K562 (cell line): Measurements from ENCODE around the gene SLC25A21. TPM values are rescaled to one million over a fixed set of nuclear protein-coding genes. Genes with fewer than 3 reads are reported as not detected.

Source experiments
- ATAC-seq: fragments of 200-7000 bp; cut with Tn5 transposase; 3 replicates; pipeline ENCODE4 v1.9.1; 2020; ENCODE audit warnings: moderate library complexity
- BruUV-seq: library from RNA; stranded (reverse); fragments of 400-500 nt; replicated peaks from 2 replicates; lab custom pipeline; 2021; lab: Mats Ljungman, UMichigan
- CTCF ChIA-PET: fragments of 300-600 bp; formaldehyde crosslinking; extraction: SDS; loops from one replicate; lab custom pipeline; 2021; ENCODE audit warnings: low intra/inter-chr PET ratio; lab: Yijun Ruan, JAX
- POLR2A ChIA-PET: fragments of 300-600, 350-650 bp; sonication (Branson Sonifier 250); formaldehyde crosslinking; extraction: SDS; loops from one replicate; lab custom pipeline; 2021; ENCODE audit warnings: antibody characterized with exemption, inconsistent platforms; lab: Yijun Ruan, JAX
- DNase-seq, 4 experiments: peaks; one replicate each; pipeline versions ENCODE4 v3.0.0 to v3.0.0-alpha.2; 2011 to 2018; ENCODE audit warnings: low spot score in 3 of 4, mixed read lengths in 3 of 4; ENCODE audit errors: extremely low read depth in 1 of 4
- FAIRE-seq: peaks from 2 replicates; lab custom pipeline; 2011; peaks lifted over from hg19 to GRCh38; lab: Jason Lieb, UNC
- H2AFZ ChIP-seq: 2 replicates; pipeline ENCODE4 v1.6.0; 2011; ENCODE audit warnings: low read depth, low read length, control low read depth, inconsistent platforms
- H3K27ac ChIP-seq: fragments of 200-600 bp; 3 replicates; pipeline ENCODE4 v1.8.0; 2011; ENCODE audit warnings: low read depth, mild to moderate bottlenecking, control low read depth, inconsistent platforms, low read length, moderate library complexity, mixed read lengths; ENCODE audit errors: extremely low read depth
- H3K27me3 ChIP-seq, 2 experiments: fragments of 300-600 bp in 1 of 2; 2 replicates in 1 of 2; 3 replicates in 1 of 2; pipeline versions ENCODE4 v1.6.0 to v1.8.0; 2011; ENCODE audit warnings: inconsistent platforms in 2 of 2, low read length in 2 of 2, mild to moderate bottlenecking in 1 of 2, mixed read lengths in 1 of 2, moderate library complexity in 1 of 2; ENCODE audit not compliant: control insufficient read depth in 2 of 2, insufficient read depth in 2 of 2
- H3K36me3 ChIP-seq: fragments of 300-600 bp; 3 replicates; pipeline ENCODE4 v1.8.0; 2011; ENCODE audit warnings: mild to moderate bottlenecking, low read length, inconsistent platforms; ENCODE audit not compliant: control insufficient read depth, insufficient read depth
- H3K4me1 ChIP-seq, 2 experiments: fragments of 200-600 bp in 1 of 2; replicated peaks in 1 of 2; 2 replicates in 1 of 2; 3 replicates in 1 of 2; pipeline versions ENCODE4 v1.5.1 to v1.8.0; 2011; ENCODE audit warnings: inconsistent platforms in 2 of 2, low read length in 2 of 2, mild to moderate bottlenecking in 1 of 2, mixed read lengths in 1 of 2, moderate library complexity in 1 of 2; ENCODE audit not compliant: control insufficient read depth in 2 of 2, insufficient read depth in 2 of 2
- H3K4me2 ChIP-seq: 2 replicates; pipeline ENCODE4 v1.6.1; 2011; ENCODE audit warnings: low read length, control low read depth, inconsistent platforms, mixed read lengths; ENCODE audit not compliant: insufficient read depth
- H3K4me3 ChIP-seq: fragments of 200-600 bp; sonication (generic), shearing (Covaris generic); 2 replicates; pipeline ENCODE4 v1.5.1; 2016; ENCODE audit warnings: control low read depth, inconsistent platforms
- H3K79me2 ChIP-seq: fragments of 200-600 bp; 3 replicates; pipeline ENCODE4 v1.8.0; 2011; ENCODE audit warnings: low read length, inconsistent platforms; ENCODE audit not compliant: control insufficient read depth, insufficient read depth
- H3K9ac ChIP-seq, 2 experiments: 2 replicates each; pipeline versions ENCODE4 v1.6.0 to v1.6.1; 2011; ENCODE audit warnings: low read depth in 2 of 2, low read length in 2 of 2, control low read depth in 1 of 2, inconsistent platforms in 1 of 2, mild to moderate bottlenecking in 1 of 2, mixed read lengths in 1 of 2; ENCODE audit not compliant: insufficient read depth in 1 of 2
- H3K9me1 ChIP-seq: one replicate; pipeline ENCODE4 v1.6.0; 2011; ENCODE audit warnings: inconsistent platforms, mild to moderate bottlenecking, low read length, moderate library complexity; ENCODE audit not compliant: control insufficient read depth, insufficient read depth
- H3K9me3 ChIP-seq: replicated peaks from 2 replicates; pipeline ENCODE4 v1.5.1; 2011; ENCODE audit warnings: low read depth, low read length, inconsistent platforms; ENCODE audit not compliant: control insufficient read depth, insufficient read depth
- H4K20me1 ChIP-seq: replicated peaks from 2 replicates; pipeline ENCODE4 v1.6.1; 2011; ENCODE audit warnings: low read length, inconsistent platforms, mixed read lengths; ENCODE audit not compliant: control insufficient read depth, insufficient read depth
- C11orf30 ChIP-seq: fragments of 450-650 bp; IDR thresholded peaks from 2 replicates; pipeline ENCODE4 v1.6.1; 2016; ENCODE audit warnings: low read depth, mild to moderate bottlenecking
- ETV1 ChIP-seq: fragments of 450-650 bp; conservative IDR thresholded peaks from 2 replicates; pipeline ENCODE4 v1.6.1; 2016; ENCODE audit warnings: missing genetic modification characterization, control low read depth, low read depth, missing compliant biosample characterization
- HDAC3 ChIP-seq: fragments of 450-650 bp; IDR thresholded peaks from 2 replicates; pipeline ENCODE4 v1.6.1; 2018; ENCODE audit warnings: borderline replicate concordance, mild to moderate bottlenecking, moderate library complexity; ENCODE audit not compliant: partially characterized antibody
- RAD21 ChIP-seq, 2 experiments: fragments of 250-450 bp in 1 of 2; fragments of 450-650 bp in 1 of 2; sonication (Bioruptor Pico) in 1 of 2; formaldehyde crosslinking in 1 of 2; IDR thresholded peaks in 1 of 2; conservative IDR thresholded peaks in 1 of 2; 2 replicates each; pipeline versions ENCODE4 v1.4.0 to v1.8.0; 2020 to 2022; ENCODE audit warnings: mild to moderate bottlenecking in 2 of 2, moderate library complexity in 1 of 2
- ZNF316 ChIP-seq: fragments of 450-650 bp; IDR thresholded peaks from 2 replicates; pipeline ENCODE4 v1.6.1; 2016
- WGBS: fragments of 100-300 bp; shearing (Covaris generic); methylation state at CpG from one replicate; pipeline ENCODE4 v1.1.6; 2016; ENCODE audit warnings: low coverage, mixed read lengths; ENCODE audit not compliant: insufficient coverage; ENCODE audit errors: missing lambda C conversion rate; 5-methylcytosine and 5-hydroxymethylcytosine counted together
- in situ Hi-C: fragments of 300-500 bp; cut with MboI; formaldehyde crosslinking; loops from 4 replicates; pipeline ENCODE4 v1.15.0; 2018; ENCODE audit warnings: inconsistent platforms, mixed read lengths
- intact Hi-C: fragments of 100-400 bp; cut with micrococcal nuclease; formaldehyde crosslinking; loops from 2 replicates; pipeline ENCODE4 v1.14.2; 2022
- polyA plus RNA-seq, 8 experiments: library from polyadenylated mRNA; depleted of rRNA in 4 of 8; stranded (reverse) in 5 of 8; unstranded in 3 of 8; fragments of >200 nt; fragmentation: Nextera tagmentation in 2 of 8; fragmentation: Illumina TruSeq in 1 of 8; extraction: Ambion mirVana in 2 of 8; extraction: Trizol in 1 of 8; gene quantifications; 2 replicates each; pipeline versions ENCODE4 v1.2.1 to v1.2.3, GENCODE V29; 2011 to 2014; ENCODE audit warnings: inconsistent platforms in 1 of 8, missing spikeins in 1 of 8
- total RNA-seq, 7 experiments: library from RNA; depleted of rRNA in 6 of 7; stranded (reverse); fragments of >200 nt in 6 of 7; fragmentation: Illumina TruSeq in 2 of 7; extraction: Trizol in 2 of 7; gene quantifications; 2 replicates each; pipeline versions ENCODE4 v1.2.1 to v1.2.3, GENCODE V29; 2011 to 2021; ENCODE audit warnings: low replicate concordance in 1 of 7
- TF ChIP-seq, protein P1 (sequence below), 3 experiments: IDR thresholded peaks in 2 of 3; conservative IDR thresholded peaks in 1 of 3; 2 replicates each; pipeline ENCODE4 v1.5.1; 2011 to 2012; ENCODE audit warnings: low read length in 3 of 3, mild to moderate bottlenecking in 3 of 3, control low read depth in 2 of 3, improper control_type of control experiment in 1 of 3, inconsistent platforms in 1 of 3, low read depth in 1 of 3, mixed read lengths in 1 of 3, moderate library complexity in 1 of 3; ENCODE audit not compliant: insufficient read depth in 2 of 3

Gene SLC25A21
- total and polyA plus RNA-seq, 9 of the 15 experiments (the other 6 are each of a cell fraction or from before 2014, with no cell fraction given): 15.2 to 46.7 (median 28.7) TPM

DNA sequence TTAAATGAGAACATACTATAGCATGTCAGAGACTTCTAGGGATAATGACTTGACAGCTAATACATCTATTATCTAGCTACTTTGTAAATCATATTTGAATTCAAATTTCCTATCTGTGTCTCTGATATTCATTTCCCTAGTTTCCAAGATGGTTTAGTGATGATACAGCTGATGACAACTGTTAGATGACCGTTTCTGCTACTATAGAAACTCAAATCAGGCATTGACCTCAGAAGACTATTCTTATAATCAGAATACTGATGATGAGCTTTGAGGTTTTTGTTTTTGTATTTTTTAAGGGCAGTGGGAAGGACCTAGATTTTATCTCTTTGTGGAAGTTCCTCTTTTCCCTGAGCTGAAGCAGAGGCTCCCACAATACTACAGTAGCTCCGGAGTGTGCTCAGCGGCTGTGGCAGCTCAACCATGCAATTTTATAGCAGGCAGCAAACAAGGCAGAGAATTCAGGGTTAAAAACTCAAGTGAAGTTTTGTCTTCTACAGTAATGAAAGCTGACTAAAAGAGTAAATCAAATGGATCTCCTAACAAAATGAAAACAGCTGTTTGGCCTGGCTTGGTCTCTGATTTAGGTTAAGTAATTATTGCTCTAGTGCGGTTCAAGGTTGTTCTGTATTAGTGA, 145.1 kb downstream of the SLC25A21 start (continued):
- TF ChIP-seq ETV1 (tag): no peak
- TF ChIP-seq, all 486 proteins: peak for 16

DNA sequence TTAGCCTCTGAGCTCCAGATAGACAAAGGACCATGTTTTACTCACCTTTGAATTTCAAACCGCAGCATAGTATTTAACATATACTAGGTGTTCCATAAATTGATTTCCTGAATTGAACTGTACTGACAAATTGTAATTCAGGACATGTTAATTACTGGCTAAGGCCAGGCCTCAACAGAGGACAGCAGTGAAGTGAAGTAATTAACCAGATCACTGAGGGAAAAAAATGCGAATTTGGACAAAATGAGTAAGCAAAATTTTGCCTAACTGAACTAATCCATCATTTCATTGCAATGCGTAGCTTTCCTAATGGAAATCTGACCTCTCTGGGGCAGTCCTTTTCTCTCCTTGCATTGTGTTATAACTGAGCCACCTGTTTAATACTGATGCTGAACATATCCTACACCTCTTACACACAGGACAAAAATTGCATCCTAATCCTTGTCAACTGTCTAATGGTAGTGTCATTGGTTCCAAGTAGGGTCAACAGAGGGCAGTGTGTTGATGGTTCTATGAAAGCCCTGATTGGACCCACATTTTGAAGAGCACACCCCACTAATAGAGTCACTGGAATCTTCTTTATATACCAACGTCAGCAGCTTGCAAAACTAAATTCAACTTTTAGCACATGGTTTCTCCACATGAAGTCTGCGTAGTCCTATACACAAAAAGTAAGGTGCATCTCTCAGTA, 148.4 kb downstream of the SLC25A21 start:
- Histone ChIP-seq H3K79me2 (peaks cover 6% of the 10 kb centered on the region; the same call in 1 of the 3 replicates), H3K9ac (no peak overlapping the region), H3K9me3 (no peaks in the 10 kb centered on the region), H3K4me2 (no peak overlapping the region), H3K4me3 (no peak overlapping the region), H4K20me1 (no peaks in the 10 kb centered on the region), H2AFZ (no peak overlapping the region), H3K27ac (no peak overlapping the region), H3K36me3 (no peaks in the 10 kb centered on the region), H3K4me1 (peaks cover 0 to 7% of the 10 kb centered on the region in 2 experiments; a peak in 3 of 5 replicates), H3K9me1 (no peaks in the 10 kb centered on the region), H3K27me3 (no peaks in the 10 kb centered on the region)
- DNase-seq (peak in 3 of 4 experiments; percentile 7 to 11 (median 11)), ATAC-seq (peak; percentile 64; the same call in 2 of the 3 replicates), FAIRE-seq (peak; percentile 72)
- CTCF ChIA-PET: no interaction called here
- in situ Hi-C loops (no loop called here), intact Hi-C loops (loop anchor here (5.0 to 10.0 kb wide), 2 partner anchors 62 to 121 kb away; no protein-coding TSS in a partner anchor)
- 67% methylated on average over 5 of the region's 5 CpGs for WGBS
- TF ChIP-seq HDAC3: no peak
- TF ChIP-seq, protein P1, sequence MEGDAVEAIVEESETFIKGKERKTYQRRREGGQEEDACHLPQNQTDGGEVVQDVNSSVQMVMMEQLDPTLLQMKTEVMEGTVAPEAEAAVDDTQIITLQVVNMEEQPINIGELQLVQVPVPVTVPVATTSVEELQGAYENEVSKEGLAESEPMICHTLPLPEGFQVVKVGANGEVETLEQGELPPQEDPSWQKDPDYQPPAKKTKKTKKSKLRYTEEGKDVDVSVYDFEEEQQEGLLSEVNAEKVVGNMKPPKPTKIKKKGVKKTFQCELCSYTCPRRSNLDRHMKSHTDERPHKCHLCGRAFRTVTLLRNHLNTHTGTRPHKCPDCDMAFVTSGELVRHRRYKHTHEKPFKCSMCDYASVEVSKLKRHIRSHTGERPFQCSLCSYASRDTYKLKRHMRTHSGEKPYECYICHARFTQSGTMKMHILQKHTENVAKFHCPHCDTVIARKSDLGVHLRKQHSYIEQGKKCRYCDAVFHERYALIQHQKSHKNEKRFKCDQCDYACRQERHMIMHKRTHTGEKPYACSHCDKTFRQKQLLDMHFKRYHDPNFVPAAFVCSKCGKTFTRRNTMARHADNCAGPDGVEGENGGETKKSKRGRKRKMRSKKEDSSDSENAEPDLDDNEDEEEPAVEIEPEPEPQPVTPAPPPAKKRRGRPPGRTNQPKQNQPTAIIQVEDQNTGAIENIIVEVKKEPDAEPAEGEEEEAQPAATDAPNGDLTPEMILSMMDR (IDR thresholded peaks at IDR 0.05 in 2 of 3, conservative IDR thresholded peaks at IDR 0.05 in 1 of 3; ENCODE audit: insufficient read depth in 2 of 3, low read depth in 1 of 3, low read length in 3 of 3): peak; percentile 10 to 30 (median 19); a peak in 2 of 6 replicates
- TF ChIP-seq RAD21 (CRISPR knock-in tag; conservative IDR thresholded peaks at IDR 0.05 in 1 of 2, IDR thresholded peaks at IDR 0.05 in 1 of 2): peak in 1 of 2 experiments; percentile 39; a peak in 2 of 4 replicates
- TF ChIP-seq ZNF316: peak; percentile 45; the same call in 1 of the 2 replicates
- TF ChIP-seq C11orf30: 0 out of 2 replicates have a peak, but pooled peaks have one; percentile 16
- POLR2A ChIA-PET: no interaction called here
- no TSS peak for BruUV-seq
